SK-N-SH treated with all-trans-retinoic acid at 6 μM for 48 hours (cell line): ENCODE results near the gene CPN1.
"Not testable (repeated sequence)": the region's sequence is repeated elsewhere in the genome, so short reads cannot be mapped to it uniquely, and the experiment has no call there.

Source experiments
- ATAC-seq: fragments of 200-7000 bp; cut with Tn5 transposase; 3 replicates; pipeline ENCODE4 v1.9.1; 2020; ENCODE audit warnings: mild to moderate bottlenecking, moderate library complexity
- ARNTL ChIP-seq: fragments of 450-650 bp; formaldehyde crosslinking; IDR thresholded peaks from 2 replicates; pipeline ENCODE4 v1.5.0; 2020; ENCODE audit warnings: low read depth, mild to moderate bottlenecking, moderate library complexity, borderline replicate concordance
- BACH2 ChIP-seq: fragments of 250-450 bp; sonication (Bioruptor Pico); IDR thresholded peaks from 2 replicates; pipeline ENCODE4 v1.9.0; 2021; ENCODE audit warnings: mild to moderate bottlenecking, borderline replicate concordance
- CREB5 ChIP-seq: fragments of 250-450 bp; sonication (Bioruptor Pico); IDR thresholded peaks from 2 replicates; pipeline ENCODE4 v1.5.1; 2020; ENCODE audit warnings: low read depth, mild to moderate bottlenecking, moderate library complexity
- CSDC2 ChIP-seq: fragments of 250-450 bp; sonication (Bioruptor Pico); IDR thresholded peaks from 2 replicates; pipeline ENCODE4 v1.5.0; 2020; ENCODE audit warnings: mild to moderate bottlenecking, moderate library complexity
- CSRNP3 ChIP-seq: fragments of 250-450 bp; sonication (Bioruptor Pico); IDR thresholded peaks from 2 replicates; pipeline ENCODE4 v1.5.1; 2021; ENCODE audit warnings: mild to moderate bottlenecking, moderate library complexity
- ESRRG ChIP-seq: fragments of 250-450 bp; sonication (Bioruptor Pico); IDR thresholded peaks from 2 replicates; pipeline ENCODE4 v1.6.1; 2021; ENCODE audit warnings: mild to moderate bottlenecking
- GLIS3 ChIP-seq: fragments of 250-450 bp; sonication (Bioruptor Pico); IDR thresholded peaks from 2 replicates; pipeline ENCODE4 v1.5.0; 2020; ENCODE audit warnings: mild to moderate bottlenecking, moderate library complexity
- ISL1 ChIP-seq: fragments of 250-450 bp; sonication (Bioruptor Pico); IDR thresholded peaks from 2 replicates; pipeline ENCODE4 v2.1.2; 2022; ENCODE audit warnings: mild to moderate bottlenecking, moderate library complexity
- OSR1 ChIP-seq: fragments of 250-450 bp; sonication (Bioruptor Pico); IDR thresholded peaks from 2 replicates; pipeline ENCODE4 v1.8.0; 2022; ENCODE audit warnings: moderate library complexity, mild to moderate bottlenecking, inconsistent platforms
- POU6F1 ChIP-seq: fragments of 250-450 bp; sonication (Bioruptor Pico); IDR thresholded peaks from 2 replicates; pipeline ENCODE4 v1.8.0; 2021; ENCODE audit warnings: low read depth, mild to moderate bottlenecking, moderate library complexity, borderline replicate concordance
- PPARA ChIP-seq: fragments of 250-450 bp; sonication (Bioruptor Pico); IDR thresholded peaks from 2 replicates; pipeline ENCODE4 v1.5.0; 2020; ENCODE audit warnings: mild to moderate bottlenecking, borderline replicate concordance
- RARB ChIP-seq: fragments of 250-450 bp; sonication (Bioruptor Pico); IDR thresholded peaks from 2 replicates; pipeline ENCODE4 v1.8.0; 2021; ENCODE audit warnings: mild to moderate bottlenecking, moderate library complexity
- SNAI2 ChIP-seq: fragments of 250-450 bp; sonication (Bioruptor Pico); IDR thresholded peaks from 2 replicates; pipeline ENCODE4 v1.5.0; 2020; ENCODE audit warnings: mild to moderate bottlenecking, moderate library complexity
- TCF4 ChIP-seq: fragments of 250-450 bp; sonication (Bioruptor Pico); IDR thresholded peaks from 2 replicates; pipeline ENCODE4 v1.8.0; 2021; ENCODE audit warnings: mild to moderate bottlenecking, moderate library complexity, borderline replicate concordance
- TOX ChIP-seq: fragments of 250-450 bp; sonication (Bioruptor Pico); IDR thresholded peaks from 2 replicates; pipeline ENCODE4 v1.8.0; 2021; ENCODE audit warnings: mild to moderate bottlenecking, moderate library complexity, borderline replicate concordance
- TSHZ2 ChIP-seq: fragments of 250-450 bp; sonication (Bioruptor Pico); IDR thresholded peaks from 2 replicates; pipeline ENCODE4 v1.5.0; 2020; ENCODE audit warnings: mild to moderate bottlenecking, moderate library complexity
- ZC3H10 ChIP-seq: fragments of 250-450 bp; sonication (Bioruptor Pico); IDR thresholded peaks from 2 replicates; pipeline ENCODE4 v1.5.1; 2021; ENCODE audit warnings: mild to moderate bottlenecking, moderate library complexity
- ZFP3 ChIP-seq: fragments of 250-450 bp; sonication (Bioruptor Pico); IDR thresholded peaks from 2 replicates; pipeline ENCODE4 v1.5.0; 2020; ENCODE audit warnings: mild to moderate bottlenecking, moderate library complexity
- ZFP30 ChIP-seq: fragments of 450-650 bp; formaldehyde crosslinking; IDR thresholded peaks from 2 replicates; pipeline ENCODE4 v1.5.0; 2022; ENCODE audit warnings: mild to moderate bottlenecking, moderate library complexity
- ZNF565 ChIP-seq: fragments of 450-650 bp; formaldehyde crosslinking; conservative IDR thresholded peaks from 2 replicates; pipeline ENCODE4 v1.5.0; 2020; ENCODE audit warnings: low read depth, mild to moderate bottlenecking, moderate library complexity
- ZNF8 ChIP-seq: fragments of 450-650 bp; formaldehyde crosslinking; IDR thresholded peaks from 2 replicates; pipeline ENCODE4 v1.5.0; 2020; ENCODE audit warnings: mild to moderate bottlenecking, moderate library complexity

The CPN1 gene

GRCh38 chr10:100019787-100020141 is 61.9 kb downstream of the CPN1 start:
- TF ChIP-seq TCF4 (CRISPR knock-in tag), result no peak
- ATAC-seq, result peak; percentile 56; the same call in 2 of the 3 replicates

- TF ChIP-seq RARB (no peak), POU6F1 (CRISPR knock-in tag) (no peak), TCF4 (CRISPR knock-in tag) (no peak), CSDC2 (no peak), ZFP30 (CRISPR knock-in tag) (no peak), TOX (CRISPR knock-in tag) (no peak), ZNF8 (CRISPR knock-in tag) (no peak), ZC3H10 (CRISPR knock-in tag) (no peak), OSR1 (CRISPR knock-in tag) (no peak)
- ATAC-seq, result no peak
These were observed 67.5 kb downstream of the CPN1 start for GRCh38 chr10:100014071-100014762.

GRCh38 chr10:100013621-100014020 is 68.0 kb downstream of the CPN1 start:
- no peak for TF ChIP-seq BACH2 (CRISPR knock-in tag)
- TF ChIP-seq ARNTL, result no peak
- TF ChIP-seq PPARA (CRISPR knock-in tag), result no peak
- no peak for TF ChIP-seq ZC3H10 (CRISPR knock-in tag)
- TF ChIP-seq ISL1, result no peak
- no peak for TF ChIP-seq ZNF565 (CRISPR knock-in tag)
- TF ChIP-seq ZFP3 (CRISPR knock-in tag), result no peak
- no peak for TF ChIP-seq GLIS3 (CRISPR knock-in tag)
- TF ChIP-seq SNAI2, result no peak
- no peak for TF ChIP-seq POU6F1 (CRISPR knock-in tag)
- no peak for TF ChIP-seq ESRRG (CRISPR knock-in tag)
- no peak for TF ChIP-seq CREB5 (CRISPR knock-in tag)
- TF ChIP-seq ZFP30 (CRISPR knock-in tag), result no peak
- no peak for TF ChIP-seq TSHZ2 (CRISPR knock-in tag)
- no peak for TF ChIP-seq TCF4 (CRISPR knock-in tag)
- no peak for TF ChIP-seq CSDC2
- no peak for TF ChIP-seq OSR1 (CRISPR knock-in tag)
- no peak for TF ChIP-seq CSRNP3
- no peak for ATAC-seq

GRCh38 chr10:100011906-100012305 is 69.8 kb downstream of the CPN1 start:
- not testable (repeated sequence) for ATAC-seq
